GM18907 (cell line): ENCODE data around the gene GFRA4.

Experiments
- ATAC-seq: cut with Tn5 transposase; IDR thresholded peaks from one replicate; pipeline ENCODE4 v1.9.1; 2021; ENCODE audit warnings: mild to moderate bottlenecking, moderate library complexity; ENCODE audit not compliant: unreplicated experiment

The GFRA4 gene

DNA sequence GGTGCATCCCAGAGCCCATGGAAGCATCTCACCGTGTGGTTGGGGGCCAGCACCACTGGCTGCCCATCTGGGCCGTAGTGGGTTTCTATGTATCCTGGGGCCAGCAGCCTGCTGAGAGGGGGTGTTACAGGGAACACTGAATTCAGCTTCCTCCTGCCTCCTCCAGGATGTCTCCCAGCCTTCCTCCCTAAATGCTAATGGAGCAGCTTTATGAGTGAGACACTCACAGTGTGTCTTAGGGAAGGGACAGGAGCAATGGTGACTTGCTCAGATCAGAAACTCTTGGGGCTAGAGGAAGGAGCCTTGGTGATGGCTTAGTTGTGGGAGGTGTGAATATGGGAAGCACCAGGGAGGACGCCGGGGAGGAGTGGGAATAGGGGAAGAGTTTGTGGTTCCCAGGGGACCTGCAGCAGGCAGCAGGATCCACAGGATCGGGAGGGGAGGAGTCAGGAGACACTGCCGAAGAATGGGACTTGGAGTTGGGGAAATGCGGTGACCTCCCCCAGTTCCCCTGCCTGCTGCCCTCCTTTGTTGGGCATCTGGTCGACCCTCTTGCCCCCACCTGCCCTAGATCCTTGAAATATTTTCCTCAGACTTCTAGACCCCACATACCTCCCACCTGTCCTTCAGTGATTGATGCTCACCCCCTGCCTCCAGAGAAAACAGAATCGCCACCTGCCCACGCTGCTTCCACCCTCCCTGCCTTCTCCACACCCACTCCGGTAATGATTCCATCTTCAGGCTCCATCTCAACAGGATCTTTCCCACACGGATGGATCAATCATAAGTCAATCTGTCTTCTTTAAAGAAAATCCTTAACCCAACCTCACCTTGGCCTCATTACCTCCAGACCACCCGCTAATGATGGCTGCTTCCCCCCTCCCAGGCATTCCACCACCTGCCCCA lies 12.0 kb upstream of the GFRA4 start:
- no peak for ATAC-seq

DNA sequence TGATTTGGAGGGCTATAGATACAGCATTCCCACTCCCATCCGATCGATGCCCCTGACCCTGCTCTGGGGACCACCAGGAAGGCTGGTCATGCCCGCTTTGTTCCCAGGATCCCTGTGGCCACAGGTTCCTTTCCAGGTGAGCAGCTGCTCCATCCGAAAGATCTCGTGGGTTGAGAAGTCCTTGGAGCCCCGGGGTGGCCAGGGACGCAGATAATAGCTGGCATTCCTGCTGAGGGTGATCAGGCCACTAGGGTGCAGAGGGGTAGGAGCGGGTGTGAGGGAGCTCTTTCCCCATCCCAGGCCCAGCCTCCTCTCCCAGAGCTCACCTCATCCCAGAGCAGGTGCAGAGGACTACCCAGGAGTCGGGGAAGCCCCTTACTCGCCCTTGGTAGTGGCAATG lies 11.2 kb upstream of the GFRA4 start:
- no peak for ATAC-seq

DNA sequence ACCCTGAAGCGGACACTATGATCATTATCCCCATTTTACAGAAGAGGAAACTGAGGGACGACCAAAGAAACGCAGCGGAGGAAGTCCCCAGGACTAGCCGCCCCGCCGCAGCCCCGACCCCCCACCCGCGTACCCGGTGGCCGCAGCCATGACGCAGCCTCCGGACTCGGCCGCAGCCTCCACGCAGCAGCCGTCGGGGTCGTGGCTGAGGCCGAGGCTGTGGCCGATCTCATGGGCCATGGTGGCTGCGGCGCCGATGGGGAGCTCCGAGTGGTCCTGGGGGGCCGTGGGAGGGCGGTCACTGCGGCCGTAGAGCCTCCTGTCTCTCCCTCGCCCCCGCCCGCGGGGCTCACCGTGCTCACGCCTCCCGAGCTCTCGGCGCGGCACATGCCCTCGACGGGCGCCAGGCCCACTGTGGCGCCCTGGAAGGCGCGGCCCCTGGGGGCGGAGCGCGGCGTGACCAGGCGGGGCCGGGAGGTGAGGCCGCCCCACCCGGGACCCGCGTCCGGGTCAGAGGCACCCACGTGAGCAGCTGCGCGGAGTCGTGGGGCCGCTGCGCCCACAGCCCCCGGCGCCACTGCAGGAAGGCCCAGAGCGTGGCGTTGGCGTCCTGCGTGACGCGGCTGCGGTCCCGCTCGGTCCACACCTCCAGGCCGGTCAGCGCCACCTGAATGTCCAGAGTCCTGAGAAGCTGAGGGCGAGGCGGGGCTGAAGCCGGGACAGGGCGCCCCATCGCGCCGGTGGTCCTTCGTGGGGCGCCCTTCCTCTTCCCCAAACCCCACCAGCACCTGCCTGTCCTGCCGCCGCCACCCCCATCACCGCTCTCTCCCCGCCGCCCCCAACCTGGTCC lies 10.2 kb upstream of the GFRA4 start:
- ATAC-seq = no peak

DNA sequence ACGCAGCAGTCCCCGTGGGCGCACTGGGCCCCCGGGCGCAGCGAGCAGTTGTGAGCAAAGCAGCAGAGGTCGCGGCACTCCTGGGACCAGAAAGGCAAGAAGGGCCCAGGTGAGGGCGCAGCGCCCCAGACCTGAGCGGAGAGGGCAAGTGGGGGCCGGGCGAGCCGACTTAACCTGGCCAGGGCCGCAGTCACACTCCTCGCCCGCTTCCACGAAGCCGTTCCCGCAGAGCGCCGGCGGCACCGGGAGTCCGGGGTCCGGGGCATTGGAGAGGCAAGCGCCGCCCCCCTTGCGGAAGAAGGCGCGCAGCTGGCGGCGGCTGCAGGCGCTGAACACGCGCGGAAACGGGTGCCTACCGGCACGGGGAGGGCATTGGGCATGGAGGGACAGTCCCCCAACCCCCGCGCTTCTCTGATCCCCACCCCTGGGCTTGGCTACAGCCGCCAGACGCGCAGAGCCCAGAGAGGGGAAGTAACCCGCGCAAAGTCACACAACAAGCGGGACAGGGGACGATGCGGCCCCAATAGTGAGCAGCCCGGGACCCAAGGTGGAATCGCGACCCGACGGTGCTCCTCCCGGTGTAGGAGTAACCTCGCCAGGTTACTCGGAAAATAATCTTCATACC lies 9.5 kb upstream of the GFRA4 start:
- ATAC-seq = no peak

DNA sequence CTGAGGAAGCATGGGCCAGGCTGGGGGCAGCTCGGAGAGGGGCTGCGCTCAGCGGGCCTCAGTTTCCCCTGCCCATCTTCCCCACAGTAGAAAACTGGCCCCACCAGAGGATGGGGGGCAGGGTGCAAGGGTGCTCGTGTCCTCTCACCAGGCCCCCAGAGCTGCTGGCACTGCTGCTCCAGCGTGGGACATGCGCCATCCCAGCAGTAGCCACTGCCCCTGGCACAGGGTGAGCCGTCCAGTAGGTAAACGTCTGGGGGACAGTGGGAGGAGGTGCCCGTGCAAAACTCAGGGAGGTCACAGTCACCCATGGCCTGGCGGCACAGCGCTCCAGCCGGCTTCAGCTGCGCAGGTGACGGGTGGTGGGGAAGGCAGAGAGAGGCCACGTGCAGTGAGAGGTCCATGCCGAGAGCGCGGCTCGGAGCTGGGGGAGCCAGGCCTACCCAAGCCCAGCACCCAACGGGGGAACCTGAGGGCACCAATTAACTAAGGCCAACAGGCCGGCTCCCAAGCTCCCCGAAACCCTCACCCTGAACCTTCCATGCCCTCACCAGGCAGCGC lies 8.9 kb upstream of the GFRA4 start:
- no peak for ATAC-seq

DNA sequence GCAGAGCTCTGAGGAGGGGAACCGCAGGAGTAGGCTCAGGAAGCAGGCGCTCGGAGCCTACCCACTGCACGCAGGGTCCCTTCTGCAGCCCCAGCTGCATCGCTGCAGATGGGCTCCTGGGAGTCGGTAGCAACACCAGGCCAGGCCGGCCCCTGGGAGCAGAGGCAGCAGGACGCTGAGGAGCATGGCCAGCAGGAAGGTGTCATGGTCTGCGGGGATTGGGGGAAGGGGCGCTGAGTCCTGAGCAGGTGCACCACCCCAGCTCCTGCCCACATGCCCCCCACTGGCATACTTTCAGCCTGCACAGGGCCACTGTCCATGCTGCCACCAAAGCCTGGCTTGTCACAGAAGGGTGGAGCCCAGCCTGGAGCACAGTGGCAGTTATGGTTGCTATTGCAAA lies 7.7 kb upstream of the GFRA4 start:
- no peak for ATAC-seq

DNA sequence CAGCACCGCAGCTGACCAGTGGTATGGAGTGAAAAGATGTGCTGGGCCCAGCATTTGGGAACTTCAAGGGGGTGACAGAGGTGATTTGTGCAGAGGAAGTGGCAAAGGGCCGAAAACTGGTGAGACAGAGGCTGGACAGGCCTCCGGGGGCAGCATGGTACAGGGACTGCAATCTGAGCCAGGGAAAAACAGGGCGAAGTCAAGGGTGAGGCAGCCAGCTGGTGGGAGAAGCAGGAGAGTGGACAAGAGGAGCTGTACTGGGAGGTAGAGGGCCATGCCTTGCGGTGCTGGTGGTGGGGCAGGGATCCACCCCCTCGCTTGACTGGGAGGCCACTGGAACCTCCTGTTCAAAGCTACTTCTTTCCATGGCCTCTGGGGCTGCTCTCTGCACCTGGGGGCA lies 7.3 kb upstream of the GFRA4 start:
- ATAC-seq = no peak

DNA sequence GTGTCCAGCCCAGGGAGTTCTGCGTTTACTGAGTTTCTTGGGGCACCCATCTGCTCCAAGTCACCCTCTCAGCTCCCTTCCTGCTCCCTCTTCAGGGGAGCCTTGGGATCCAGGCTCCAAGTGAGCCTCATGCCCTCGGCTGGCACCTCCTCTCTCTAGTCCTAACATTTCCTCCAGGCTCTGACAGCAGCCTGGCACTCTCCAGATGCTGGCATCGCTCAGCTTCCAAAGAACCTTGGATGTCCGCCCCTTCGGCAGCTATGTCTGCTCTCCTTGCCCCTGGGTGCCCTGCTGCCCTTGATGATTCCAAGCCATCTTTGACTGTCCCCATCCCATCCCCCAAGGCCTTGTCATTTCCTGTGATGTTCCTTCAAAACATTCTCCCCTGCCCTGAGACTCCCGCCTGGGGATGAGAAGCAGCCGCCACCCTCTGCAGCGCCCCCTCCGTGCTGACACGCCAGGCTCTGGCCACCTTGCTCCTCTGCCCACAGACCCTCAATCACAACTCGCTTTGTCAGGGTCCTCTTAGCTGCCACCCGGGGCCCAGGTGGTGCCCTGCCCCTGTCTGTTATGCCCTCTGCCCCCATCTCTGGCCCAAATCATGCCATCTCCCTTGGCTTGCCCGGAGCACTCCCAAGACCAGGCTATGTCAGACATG lies 6.6 kb upstream of the GFRA4 start:
- ATAC-seq = no peak

DNA sequence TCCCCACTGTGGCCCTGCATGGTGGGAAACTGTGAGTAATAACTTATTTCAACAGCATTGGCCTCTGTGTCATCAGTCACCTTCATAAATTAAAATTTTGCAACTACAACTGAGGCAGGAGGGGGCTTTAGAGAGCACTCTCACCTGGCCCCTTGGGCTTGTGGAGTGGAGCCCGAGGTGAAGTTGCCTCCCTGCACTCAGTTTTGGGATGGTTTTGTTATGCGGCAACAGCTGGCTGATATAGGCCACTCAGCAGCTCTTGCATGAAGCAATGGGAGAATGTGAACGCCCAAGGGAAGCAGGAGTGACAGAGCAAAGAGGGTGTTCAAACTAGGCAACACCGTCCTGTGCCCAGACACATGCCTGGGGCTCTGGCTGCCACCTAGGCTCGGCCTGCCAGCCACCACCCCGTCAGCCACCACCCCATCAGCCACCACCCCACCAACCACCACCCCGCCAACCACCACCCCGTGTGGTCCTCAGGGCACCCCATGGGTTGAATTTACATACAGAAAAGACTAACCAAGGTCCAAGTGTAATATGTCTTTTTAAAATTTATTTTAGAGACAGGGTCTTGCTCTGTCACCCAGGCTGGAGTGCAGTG lies 4.3 kb upstream of the GFRA4 start:
- ATAC-seq = no peak

DNA sequence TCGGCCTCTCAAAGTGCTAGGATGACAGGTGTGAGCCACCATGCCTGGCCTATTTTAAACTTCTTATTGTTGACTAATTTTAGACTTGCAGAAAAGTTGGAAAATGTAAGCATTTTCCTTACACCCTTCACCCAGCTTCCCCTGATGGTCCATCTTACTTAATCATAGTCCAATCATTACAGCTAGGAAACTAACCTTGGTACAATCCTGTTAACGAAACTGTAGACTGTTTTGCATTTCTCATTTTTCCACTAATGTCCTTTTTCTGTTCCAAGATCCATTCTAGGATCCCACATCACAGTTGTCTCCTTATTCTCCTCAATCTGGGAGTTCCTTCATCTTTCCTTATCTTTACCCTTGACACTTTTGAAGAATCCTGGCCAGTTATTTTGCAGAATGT lies 659 bp upstream of the GFRA4 start:
- ATAC-seq = no peak

DNA sequence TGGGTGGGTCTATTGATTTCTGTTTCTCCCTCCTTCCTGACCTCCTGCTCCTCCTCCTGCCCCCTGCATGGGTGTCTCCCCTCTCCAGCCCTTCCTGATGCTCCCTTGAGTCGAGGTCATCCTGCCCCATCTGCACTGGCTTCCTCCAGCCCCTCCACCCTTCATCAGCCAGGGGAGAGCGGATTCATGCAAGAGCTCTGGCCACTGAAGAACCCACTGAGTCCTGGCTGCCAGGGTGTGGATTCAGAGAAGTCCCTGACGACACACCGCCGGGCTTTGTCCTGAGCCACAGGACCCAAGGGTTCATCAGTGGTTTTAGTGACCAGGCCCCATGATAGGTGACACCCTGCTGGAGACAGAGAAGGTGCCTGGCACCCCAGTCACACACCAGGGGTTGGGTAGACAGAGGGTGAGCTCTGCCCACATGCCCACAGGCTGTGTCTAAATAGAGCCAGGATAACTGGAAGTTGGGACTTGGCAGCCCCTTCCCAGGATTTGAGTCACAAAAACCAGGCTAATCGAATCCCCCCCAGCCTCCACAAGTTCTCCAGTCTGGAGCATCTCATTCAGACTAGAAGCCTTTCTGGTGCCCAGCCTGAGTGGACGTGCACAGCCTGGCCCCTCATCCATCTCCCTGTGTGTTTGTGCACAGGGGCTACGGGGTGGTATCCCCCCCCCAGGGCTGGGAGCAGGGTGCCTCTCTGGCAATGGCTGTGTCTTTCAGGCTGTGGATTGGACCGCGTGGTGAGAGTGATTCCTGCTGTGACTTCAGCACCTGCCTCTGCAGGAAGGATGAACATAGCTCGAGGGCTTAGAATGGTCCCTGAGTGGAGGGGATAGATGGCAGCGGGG lies 1.2 kb downstream of the GFRA4 start:
- ATAC-seq = no peak

DNA sequence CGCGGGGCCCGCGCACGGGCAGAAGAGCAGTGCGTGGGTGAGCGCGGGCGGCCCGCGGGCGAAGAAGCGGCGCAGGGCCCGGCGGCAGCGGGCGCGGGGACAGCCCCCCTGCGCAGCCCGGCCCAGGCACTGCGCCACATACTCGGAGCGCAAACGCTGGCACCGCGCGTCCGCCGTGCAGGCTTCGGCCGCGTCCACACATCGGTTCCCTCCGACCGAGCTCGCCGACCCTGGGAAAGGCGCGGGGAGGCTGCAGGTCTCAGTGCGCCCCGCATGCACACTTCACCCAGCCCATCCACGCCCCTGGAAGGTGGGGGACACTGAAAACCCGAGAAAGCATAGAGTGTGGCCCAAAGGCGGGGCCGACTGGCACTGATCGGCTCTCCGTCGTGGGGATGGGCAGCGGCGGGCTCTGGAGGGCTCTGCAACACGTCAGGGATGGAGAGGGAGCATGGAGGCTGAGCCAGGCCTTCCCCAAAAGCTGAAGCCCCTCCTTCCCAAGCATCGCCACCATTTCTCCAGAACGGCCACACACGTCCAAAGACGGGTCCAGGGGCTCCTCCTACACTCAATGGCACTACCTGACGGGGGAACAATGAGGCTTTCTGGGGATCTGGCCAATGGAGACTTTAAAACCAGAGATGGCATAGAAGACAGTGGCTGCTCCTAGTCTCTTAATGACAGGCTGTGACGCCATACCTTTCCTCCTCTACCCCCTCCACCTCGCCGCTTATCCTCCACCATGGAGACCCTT lies 2.0 kb downstream of the GFRA4 start:
- ATAC-seq = no peak

DNA sequence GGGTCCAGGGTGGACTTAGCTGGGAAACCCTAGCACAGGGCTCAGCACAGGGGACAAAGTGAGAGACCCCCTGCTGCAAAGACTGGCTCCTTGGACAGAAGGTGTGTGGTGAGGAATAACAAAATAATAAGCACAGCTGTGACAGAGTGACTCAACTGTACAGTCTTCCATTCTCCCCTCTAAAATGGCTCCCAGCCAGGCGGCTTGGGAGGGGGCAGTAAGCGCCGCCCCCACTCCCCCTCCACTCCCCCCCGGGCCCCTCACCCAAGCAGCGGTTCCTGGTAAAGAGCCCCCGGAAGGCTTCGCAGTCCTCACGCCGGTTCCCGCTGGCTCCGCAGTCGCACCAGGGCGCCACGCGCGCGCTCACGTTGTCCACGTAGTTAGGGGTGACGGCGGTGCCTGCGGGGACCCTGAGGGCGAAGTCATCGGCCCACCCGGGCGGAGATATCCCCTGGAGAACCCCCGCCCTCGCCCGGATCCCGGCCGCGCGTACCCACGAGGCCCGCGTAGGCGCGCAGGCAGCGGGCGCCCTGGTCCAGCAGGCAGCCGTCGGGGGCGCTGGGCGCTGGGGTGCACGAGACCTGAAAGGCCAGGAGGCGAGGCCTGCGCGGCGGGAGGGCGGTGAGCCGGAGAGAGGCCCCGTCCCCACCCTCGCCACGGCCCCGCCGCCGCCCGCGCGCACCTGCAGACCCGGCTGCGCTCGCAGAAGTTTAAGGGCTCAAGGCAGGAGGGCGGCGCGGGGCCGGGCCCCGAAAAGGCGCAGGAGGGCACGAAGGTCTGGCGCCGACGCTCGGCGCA lies 2.7 kb downstream of the GFRA4 start:
- no peak for ATAC-seq

DNA sequence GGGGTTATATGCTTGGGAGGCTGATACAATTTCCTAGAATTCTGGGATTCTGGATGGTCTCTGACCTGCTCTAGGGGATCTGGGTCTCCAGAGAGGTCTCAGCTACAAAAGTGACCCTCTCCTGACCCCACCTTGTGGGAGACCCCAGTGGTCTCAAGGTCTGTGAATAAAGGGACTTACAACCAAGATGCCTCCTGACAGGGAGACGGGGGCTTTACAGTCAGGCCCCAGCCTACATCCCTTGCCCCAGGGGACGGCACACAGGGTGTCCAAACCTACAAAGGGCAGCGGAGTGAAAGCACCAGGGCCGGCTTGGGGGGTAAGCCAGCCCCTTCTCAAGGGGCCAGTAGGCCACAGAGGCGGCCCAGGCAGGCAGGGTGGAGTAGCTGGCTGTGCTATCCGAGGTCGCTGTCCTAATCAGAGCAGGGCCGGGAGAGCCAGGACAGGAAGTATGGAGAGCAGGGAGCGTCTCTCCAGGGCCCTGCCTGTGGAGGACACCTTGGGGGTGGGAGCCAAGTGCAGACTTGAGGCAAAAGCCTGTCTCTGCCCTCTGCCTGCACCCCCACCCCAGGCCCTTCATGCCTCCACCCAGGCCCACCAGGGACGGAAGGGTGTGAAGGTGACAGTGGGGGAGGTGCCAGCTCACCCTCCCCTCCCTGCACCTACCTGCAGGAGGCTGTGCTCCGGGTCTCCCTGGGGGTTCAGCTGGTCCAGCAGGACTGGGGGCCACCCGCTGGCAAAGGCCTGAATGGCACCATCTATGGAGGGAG lies 3.5 kb downstream of the GFRA4 start:
- ATAC-seq = no peak

DNA sequence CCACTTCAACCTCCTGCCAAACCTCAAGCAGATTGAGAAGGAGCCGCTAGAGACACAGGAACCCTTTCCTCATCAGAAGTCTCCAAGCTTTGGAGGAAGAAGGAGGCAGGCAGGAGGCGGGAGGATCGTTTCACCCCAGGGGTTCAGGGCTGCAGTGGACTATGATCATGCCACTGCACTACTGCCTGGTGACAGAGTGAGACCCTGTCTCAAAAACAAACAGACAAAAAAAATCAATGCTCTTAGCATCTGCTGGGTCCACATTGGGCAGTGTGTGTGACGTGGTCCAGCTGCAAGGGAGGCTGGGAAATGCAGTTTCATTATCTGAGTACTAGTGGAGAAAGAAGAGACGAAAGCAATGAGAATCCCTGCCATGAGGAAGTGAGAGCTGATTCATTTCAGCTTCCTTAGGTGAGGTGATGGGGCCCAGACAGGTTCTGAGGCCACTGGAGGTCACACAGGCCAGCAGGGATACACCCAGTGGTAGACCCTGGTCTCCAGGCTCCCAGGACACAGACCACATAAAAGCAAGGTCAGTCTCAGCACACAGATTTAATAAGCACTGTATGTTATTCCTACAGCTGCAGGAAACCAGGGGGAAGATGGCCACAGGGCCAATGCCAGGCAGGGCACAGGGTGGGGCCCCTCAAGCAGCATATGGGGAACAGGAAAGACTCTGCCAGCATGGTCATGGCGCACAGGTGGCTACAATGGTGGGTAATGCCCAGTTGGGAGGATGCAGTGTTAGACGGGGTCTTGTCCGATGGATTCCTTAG lies 4.3 kb downstream of the GFRA4 start:
- peak; percentile 92 for ATAC-seq

DNA sequence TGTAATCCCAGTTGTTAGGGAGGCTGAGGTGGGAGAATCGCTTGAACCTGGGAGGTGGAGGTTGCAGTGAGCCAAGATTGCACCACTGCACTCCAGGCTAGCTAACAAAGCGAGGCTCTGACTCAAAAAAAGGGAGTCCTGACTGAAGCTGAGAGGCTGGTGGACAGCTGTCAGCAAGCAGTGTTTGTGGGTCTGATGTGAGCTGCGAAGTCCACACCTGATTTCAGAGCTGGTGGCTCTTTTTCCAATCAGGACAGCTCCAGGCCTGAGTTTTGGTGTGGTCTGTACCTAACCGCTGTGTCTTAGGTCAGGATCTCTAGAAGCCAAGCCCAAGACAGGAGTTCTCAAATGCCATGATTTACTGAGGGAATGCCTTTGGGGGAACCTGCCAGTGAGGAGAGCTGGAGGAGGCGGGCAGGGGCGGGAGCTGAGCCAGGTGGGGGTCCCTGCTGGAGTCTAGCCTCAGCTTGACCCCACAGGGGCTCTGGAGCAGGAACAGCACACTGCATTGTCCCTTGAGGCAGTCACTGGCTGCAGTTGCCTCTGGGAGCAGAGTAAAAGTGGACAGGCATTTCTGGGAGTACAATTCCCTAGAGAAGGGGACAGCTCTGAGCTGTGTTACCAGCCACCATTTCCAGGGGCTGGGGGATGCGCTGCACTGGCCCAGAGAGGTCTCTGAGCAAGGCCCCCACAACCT lies 5.0 kb downstream of the GFRA4 start:
- no peak for ATAC-seq
